K562 (cell line): Measurements from ENCODE around the gene DVL2.

Source experiments
- ARHGAP35 ChIP-seq: fragments of 450-650 bp; IDR thresholded peaks from 2 replicates; pipeline ENCODE4 v1.6.1; 2018; ENCODE audit not compliant: partially characterized antibody
- HCFC1 ChIP-seq: IDR thresholded peaks from 2 replicates; pipeline ENCODE4 v1.6.1; 2012; ENCODE audit warnings: low read depth, low read length, improper control_type of control experiment
- KAT7 ChIP-seq: sonication (generic); formaldehyde crosslinking; IDR thresholded peaks from 2 replicates; pipeline ENCODE4 v1.8.0; 2022; ENCODE audit warnings: missing genetic modification reagents, mild to moderate bottlenecking, borderline replicate concordance
- NFYB ChIP-seq: IDR thresholded peaks from 2 replicates; pipeline ENCODE4 v1.6.1; 2011; ENCODE audit warnings: mild to moderate bottlenecking, moderate library complexity; ENCODE audit not compliant: insufficient read length; ENCODE audit errors: extremely low read depth
- POLR2A ChIP-seq: fragments of 450-650 bp; conservative IDR thresholded peaks from 2 replicates; pipeline ENCODE4 v1.6.1; 2016
- STAT5B ChIP-seq: fragments of 250-450 bp; sonication (Bioruptor Pico); IDR thresholded peaks from 2 replicates; pipeline ENCODE4 v1.8.0; 2021; ENCODE audit warnings: mild to moderate bottlenecking, inconsistent platforms
- U2AF1 ChIP-seq: fragments of 200-400 bp; formaldehyde crosslinking; optimal IDR thresholded peaks from 2 replicates; pipeline ENCODE3; 2017; ENCODE audit warnings: mild to moderate bottlenecking, low read depth, low read length, moderate library complexity

DNA sequence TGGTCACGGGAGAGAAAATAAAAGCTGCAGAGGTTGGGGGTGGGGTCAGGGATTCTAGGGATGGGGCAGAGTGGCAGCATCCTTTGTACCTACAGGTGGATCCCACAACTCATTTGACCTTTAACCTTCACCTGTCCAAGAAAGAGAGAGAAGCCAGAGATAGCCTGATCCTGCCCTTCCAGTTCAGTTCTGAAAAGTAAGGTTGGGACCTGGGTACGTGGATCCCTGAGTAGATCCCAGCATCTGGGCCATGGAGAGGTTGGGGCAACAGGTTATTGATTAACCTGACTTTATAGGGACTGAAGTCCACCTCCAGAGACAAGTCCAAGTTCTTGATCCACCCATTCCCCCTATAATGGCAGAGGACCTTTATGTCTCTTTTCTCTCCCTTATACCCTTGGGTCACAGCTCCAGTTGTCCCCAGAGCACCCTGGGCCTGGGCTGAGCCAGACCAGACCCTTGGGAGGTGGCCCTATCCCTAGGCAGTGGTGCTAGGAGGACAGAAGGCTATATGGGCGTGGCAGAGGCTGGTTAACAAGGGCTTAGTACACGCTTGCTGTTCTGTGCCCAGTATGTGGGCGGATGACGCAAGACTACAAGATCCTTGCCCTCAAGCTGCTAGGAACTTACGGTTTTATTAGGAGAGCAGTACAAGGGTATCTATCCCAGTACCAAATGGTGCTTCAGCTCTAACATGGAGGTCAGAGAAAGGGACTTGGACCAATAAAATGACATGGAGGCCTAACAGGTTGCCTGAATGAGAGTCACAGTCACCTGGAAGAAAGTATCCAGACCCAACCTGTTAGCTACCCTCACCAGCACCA, 24.6 kb upstream of the DVL2 start:
- no peak for TF ChIP-seq U2AF1
- TF ChIP-seq ARHGAP35: no peak
- TF ChIP-seq HCFC1: no peak
- no peak for TF ChIP-seq NFYB
- no peak for TF ChIP-seq KAT7 (CRISPR knock-in tag)
- TF ChIP-seq POLR2A: no peak
- TF ChIP-seq STAT5B (CRISPR knock-in tag): no peak
